Hematopoietic multipotent progenitor cell treated with erythropoietin and hydrocortisone succinate and interleukin-3 and kit ligand, for 8 days (in vitro differentiated cells): Measurements from ENCODE around the gene TMEM63B.

Experiments used
- DNase-seq: peaks from one replicate; pipeline ENCODE4 v3.0.0-alpha.2; 2015

Gene TMEM63B

GRCh38 chr6:44145839-44146238 is 18.5 kb downstream of the TMEM63B start:
- DNase-seq = no peak

- DNase-seq = no peak
These were observed 19.3 kb downstream of the TMEM63B start for GRCh38 chr6:44146685-44147084.

- no peak for DNase-seq
These were observed 19.9 kb downstream of the TMEM63B start for GRCh38 chr6:44147256-44147655.

GRCh38 chr6:44148306-44148705 is 21.0 kb downstream of the TMEM63B start:
- DNase-seq = no peak

- no peak for DNase-seq
These were observed 22.1 kb downstream of the TMEM63B start for GRCh38 chr6:44149369-44150012.

- DNase-seq = no peak
These were observed 23.1 kb downstream of the TMEM63B start for GRCh38 chr6:44150317-44150917.

GRCh38 chr6:44151348-44152108 is 24.2 kb downstream of the TMEM63B start:
- peak; percentile 82 for DNase-seq

GRCh38 chr6:44152109-44152461 is 24.7 kb downstream of the TMEM63B start:
- no peak for DNase-seq

- no peak for DNase-seq
These were observed 25.2 kb downstream of the TMEM63B start for GRCh38 chr6:44152533-44152932.

- DNase-seq = no peak
These were observed 26.7 kb downstream of the TMEM63B start for GRCh38 chr6:44154067-44154466.

GRCh38 chr6:44156494-44157151 is 29.3 kb downstream of the TMEM63B start:
- no peak for DNase-seq

- DNase-seq = no peak
These were observed 29.8 kb downstream of the TMEM63B start for GRCh38 chr6:44157152-44157521.

- DNase-seq = no peak
These were observed 31.4 kb downstream of the TMEM63B start, which contains the start of gene CAPN11 for GRCh38 chr6:44158770-44159228. CAPN11 (plus strand) TSS chr6:44158820; CDS start chr6:44158849, 29 bp downstream.

GRCh38 chr6:44161997-44162338 is 34.6 kb downstream of the TMEM63B start:
- no peak for DNase-seq

GRCh38 chr6:44162876-44163625 is 35.7 kb downstream of the TMEM63B start:
- no peak for DNase-seq

GRCh38 chr6:44166116-44166515 is 38.8 kb downstream of the TMEM63B start:
- no peak for DNase-seq

- no peak for DNase-seq
These were observed 39.3 kb downstream of the TMEM63B start for GRCh38 chr6:44166591-44167184.

- no peak for DNase-seq
These were observed 40.2 kb downstream of the TMEM63B start for GRCh38 chr6:44167567-44167966.

- peak; percentile 25 for DNase-seq
These were observed 41.8 kb downstream of the TMEM63B start for GRCh38 chr6:44169154-44169553.

GRCh38 chr6:44169886-44170570 is 42.7 kb downstream of the TMEM63B start:
- DNase-seq = peak; percentile 46

GRCh38 chr6:44171899-44172546 is 44.7 kb downstream of the TMEM63B start:
- no peak for DNase-seq
